Spleen (tissue), 7 donors: ENCODE results near the gene CTNNA2.

Experiments
- CTCF ChIP-seq, 11 experiments: fragments of 200-600 bp in 7 of 11; fragments of 450-650 bp in 4 of 11; sonication (generic) in 4 of 11; IDR thresholded peaks in 8 of 11; conservative IDR thresholded peaks in 3 of 11; 1 replicate in 7 of 11; 2 replicates in 4 of 11; pipeline versions ENCODE4 v1.4.0 to v1.8.0; 2016 to 2021; ENCODE audit warnings: antibody characterized with exemption in 11 of 11, inconsistent platforms in 4 of 11, mild to moderate bottlenecking in 1 of 11
- POLR2AphosphoS5 ChIP-seq, 3 donors: sonication (generic); formaldehyde crosslinking; IDR thresholded peaks; one replicate each; pipeline ENCODE4 v1.5.1; 2017; ENCODE audit warnings: antibody characterized with exemption in 3 of 3
- donor health status: DM: no; HTN: no; CAD: no; lungs with moderate emphysema.
- donor health status: DM: no; HTN: no; CAD: no.
- donor health status: DM: no; HTN: no; CAD: no.

GRCh38 chr2:80298954-80299353, 786.1 kb downstream of the CTNNA2 start:
- TF ChIP-seq CTCF (IDR thresholded peaks at IDR 0.05 in 8 of 11, conservative IDR thresholded peaks at IDR 0.05 in 3 of 11), result no peak
- no peak for TF ChIP-seq POLR2AphosphoS5 (IDR thresholded peaks at IDR 0.05)
